IMR-90 (cell line): ENCODE measurements around the gene CCN5. TPM values are rescaled to one million over a fixed set of nuclear protein-coding genes. Genes with fewer than 3 reads are reported as not detected.

Experiments
- ATAC-seq: fragments of 200-7000 bp; cut with Tn5 transposase; 2 replicates; pipeline ENCODE4 v1.9.1; 2020; ENCODE audit warnings: low read depth, mild to moderate bottlenecking, moderate library complexity
- BruUV-seq: library from RNA; stranded (reverse); fragments of 400-500 nt; replicated peaks from 2 replicates; lab custom pipeline; 2021; lab: Mats Ljungman, UMichigan
- CTCF ChIA-PET: fragments of 300-600 bp; formaldehyde crosslinking; extraction: SDS; loops from one replicate; lab custom pipeline; 2021; ENCODE audit warnings: antibody characterized with exemption; lab: Yijun Ruan, JAX
- POLR2A ChIA-PET: fragments of 300-600 bp; sonication (Branson Sonifier 250); formaldehyde crosslinking; loops from one replicate; lab custom pipeline; 2022; ENCODE audit warnings: antibody characterized with exemption; ENCODE audit not compliant: unreplicated experiment; lab: Charles Lee
- DNase-seq: peaks from one replicate; pipeline ENCODE4 v3.0.0; 2013
- H2AFZ ChIP-seq: replicated peaks from 2 replicates; pipeline ENCODE3; 2013; ENCODE audit warnings: low read length, mild to moderate bottlenecking; ENCODE audit not compliant: poor library complexity
- H2AK5ac ChIP-seq: 2 replicates; pipeline ENCODE4 v1.6.1; 2013; ENCODE audit warnings: low read depth, low read length, inconsistent platforms
- H2AK9ac ChIP-seq: replicated peaks from 2 replicates; pipeline ENCODE3; 2013; ENCODE audit warnings: mild to moderate bottlenecking, low read depth, low read length, moderate library complexity; ENCODE audit not compliant: poor library complexity
- H2BK120ac ChIP-seq: 2 replicates; pipeline ENCODE4 v1.6.1; 2013; ENCODE audit warnings: low read depth, low read length, inconsistent platforms
- H2BK15ac ChIP-seq: 3 replicates; pipeline ENCODE4 v1.6.1; 2013; ENCODE audit warnings: low read depth, low read length, inconsistent platforms
- H2BK20ac ChIP-seq: 2 replicates; pipeline ENCODE4 v1.6.1; 2013; ENCODE audit warnings: low read depth, mild to moderate bottlenecking, inconsistent platforms, low read length, moderate library complexity
- H2BK5ac ChIP-seq: 2 replicates; pipeline ENCODE4 v1.6.1; 2013; ENCODE audit warnings: mild to moderate bottlenecking, low read depth, low read length, inconsistent platforms; ENCODE audit not compliant: poor library complexity, severe bottlenecking
- H3K14ac ChIP-seq: replicated peaks from 2 replicates; pipeline ENCODE4 v1.6.1; 2013; ENCODE audit warnings: low read depth, low read length, inconsistent platforms
- H3K18ac ChIP-seq: 2 replicates; pipeline ENCODE4 v1.6.1; 2013; ENCODE audit warnings: low read depth, low read length, control low read depth
- H3K23ac ChIP-seq: 2 replicates; pipeline ENCODE4 v1.6.1; 2013; ENCODE audit warnings: low read depth, low read length, inconsistent platforms
- H3K27ac ChIP-seq: 2 replicates; pipeline ENCODE4 v1.5.1; 2013; ENCODE audit warnings: mild to moderate bottlenecking, control low read depth, low read length; ENCODE audit not compliant: insufficient read depth
- H3K27me3 ChIP-seq: 2 replicates; pipeline ENCODE4 v1.6.1; 2013; ENCODE audit warnings: low read length; ENCODE audit not compliant: control insufficient read depth, insufficient read depth
- H3K36me3 ChIP-seq: 2 replicates; pipeline ENCODE4 v1.6.1; 2013; ENCODE audit warnings: low read length, mixed read lengths; ENCODE audit not compliant: control insufficient read depth, insufficient read depth
- H3K4ac ChIP-seq: 2 replicates; pipeline ENCODE4 v1.6.1; 2013; ENCODE audit warnings: low read depth, low read length, inconsistent platforms
- H3K4me1 ChIP-seq: 2 replicates; pipeline ENCODE4 v1.6.1; 2013; ENCODE audit warnings: low read length, mixed read lengths; ENCODE audit not compliant: control insufficient read depth, insufficient read depth
- H3K4me2 ChIP-seq: 2 replicates; pipeline ENCODE4 v1.6.1; 2013; ENCODE audit warnings: low read depth, mild to moderate bottlenecking, control low read depth, low read length, moderate library complexity
- H3K4me3 ChIP-seq: 2 replicates; pipeline ENCODE4 v1.5.1; 2013; ENCODE audit warnings: low read depth, mild to moderate bottlenecking, control low read depth, low read length, moderate library complexity; ENCODE audit not compliant: insufficient read depth
- H3K56ac ChIP-seq: 2 replicates; pipeline ENCODE4 v1.6.1; 2013; ENCODE audit warnings: low read length, inconsistent platforms; ENCODE audit not compliant: insufficient read depth; ENCODE audit errors: extremely low read depth
- H3K79me1 ChIP-seq, 2 experiments: 2 replicates each; pipeline ENCODE4 v1.6.1; 2013; ENCODE audit warnings: low read length in 2 of 2, inconsistent platforms in 1 of 2, low read depth in 1 of 2
- H3K9ac ChIP-seq: 2 replicates; pipeline ENCODE4 v1.6.1; 2013; ENCODE audit warnings: low read depth, low read length, control low read depth
- H3K9me1 ChIP-seq: 2 replicates; pipeline ENCODE4 v1.6.1; 2013; ENCODE audit warnings: low read length, inconsistent platforms; ENCODE audit not compliant: insufficient read depth
- H3K9me3 ChIP-seq: 2 replicates; pipeline ENCODE4 v1.6.1; 2013; ENCODE audit warnings: low read length; ENCODE audit not compliant: control insufficient read depth, insufficient read depth
- H4K20me1 ChIP-seq: 2 replicates; pipeline ENCODE4 v1.6.1; 2013; ENCODE audit warnings: low read length, inconsistent platforms; ENCODE audit not compliant: insufficient read depth
- H4K5ac ChIP-seq: 2 replicates; pipeline ENCODE4 v1.6.1; 2013; ENCODE audit warnings: mild to moderate bottlenecking, low read depth, low read length, control low read depth
- H4K8ac ChIP-seq, 2 experiments: 2 replicates each; pipeline ENCODE4 v1.6.1; 2013; ENCODE audit warnings: low read depth in 2 of 2, low read length in 2 of 2, control low read depth in 1 of 2, inconsistent platforms in 1 of 2
- H4K91ac ChIP-seq: 2 replicates; pipeline ENCODE4 v1.6.1; 2013; ENCODE audit warnings: low read depth, low read length, inconsistent platforms; ENCODE audit not compliant: insufficient read depth
- BHLHE40 ChIP-seq: fragments of 150-350 bp; IDR thresholded peaks from 2 replicates; pipeline ENCODE4 v1.6.1; 2016; ENCODE audit warnings: mild to moderate bottlenecking, low read depth, low read length
- CEBPB ChIP-seq: IDR thresholded peaks from 2 replicates; pipeline ENCODE4 v1.6.1; 2012; ENCODE audit warnings: low read depth, low read length, improper control_type of control experiment
- CHD1 ChIP-seq: IDR thresholded peaks from 2 replicates; pipeline ENCODE4 v1.6.1; 2012; ENCODE audit warnings: low read depth, low read length, improper control_type of control experiment
- FOS ChIP-seq: fragments of 150-350 bp; IDR thresholded peaks from 2 replicates; pipeline ENCODE4 v1.6.1; 2016; ENCODE audit warnings: low read depth, low read length
- MAFK ChIP-seq: IDR thresholded peaks from 2 replicates; pipeline ENCODE4 v1.6.1; 2012; ENCODE audit warnings: low read depth, low read length, improper control_type of control experiment
- MAZ ChIP-seq: IDR thresholded peaks from 2 replicates; pipeline ENCODE4 v1.6.1; 2012; ENCODE audit warnings: low read depth, mild to moderate bottlenecking, low read length, improper control_type of control experiment, moderate library complexity, borderline replicate concordance
- MXI1 ChIP-seq: IDR thresholded peaks from 2 replicates; pipeline ENCODE4 v1.6.1; 2012; ENCODE audit warnings: low read depth, mild to moderate bottlenecking, low read length, moderate library complexity, borderline replicate concordance
- NFE2L2 ChIP-seq: fragments of 150-350 bp; IDR thresholded peaks from 2 replicates; pipeline ENCODE4 v1.6.1; 2016; ENCODE audit warnings: low read depth, mild to moderate bottlenecking, low read length
- POLR2A ChIP-seq: IDR thresholded peaks from 2 replicates; pipeline ENCODE4 v1.6.1; 2012; ENCODE audit warnings: mild to moderate bottlenecking, low read depth, low read length
- RCOR1 ChIP-seq: IDR thresholded peaks from 2 replicates; pipeline ENCODE4 v1.6.1; 2012; ENCODE audit warnings: mild to moderate bottlenecking, low read length, improper control_type of control experiment; ENCODE audit not compliant: insufficient replicate concordance
- RFX5 ChIP-seq: IDR thresholded peaks from 2 replicates; pipeline ENCODE4 v1.8.0; 2012; ENCODE audit warnings: low read depth, mild to moderate bottlenecking, low read length, moderate library complexity
- SMC3 ChIP-seq: fragments of 150-350 bp; IDR thresholded peaks from 2 replicates; pipeline ENCODE4 v1.6.1; 2016; ENCODE audit warnings: low read depth, mild to moderate bottlenecking, antibody characterized with exemption, low read length, moderate library complexity
- WGBS, 2 experiments: methylation state at CpG; one replicate each; pipeline versions ENCODE4 v1.1.5 to v1.1.7; 2013; ENCODE audit warnings: missing lambda C conversion rate in 2 of 2; ENCODE audit not compliant: insufficient read length in 1 of 2; ENCODE audit errors: extremely low coverage in 2 of 2; 5-methylcytosine and 5-hydroxymethylcytosine counted together
- dilution Hi-C: fragments of 300-500 bp; cut with HindIII; formaldehyde crosslinking; loops from one replicate; pipeline ENCODE4 v1.14.3; 2018; ENCODE audit warnings: low sequenced_read_pairs; ENCODE audit not compliant: unreplicated experiment
- in situ Hi-C: fragments of 300-500 bp; cut with MboI; formaldehyde crosslinking; loops from 3 replicates; pipeline ENCODE4 v1.14.3; 2019; ENCODE audit warnings: low sequenced_read_pairs, inconsistent platforms, mixed read lengths
- intact Hi-C: fragments of 100-400 bp; cut with micrococcal nuclease; formaldehyde crosslinking; loops from 2 replicates; pipeline ENCODE4 v1.10.0; 2022
- polyA plus RNA-seq, 3 experiments: library from polyadenylated mRNA; depleted of rRNA; stranded (reverse); fragments of >200 nt; gene quantifications; 2 replicates each; pipeline ENCODE4 v1.2.3, GENCODE V29; 2012; ENCODE audit warnings: low replicate concordance in 1 of 3
- total RNA-seq: library from RNA; depleted of rRNA; stranded (reverse); fragments of >200 nt; gene quantifications from 2 replicates; pipeline ENCODE4 v1.2.3, GENCODE V29; 2012
- TF ChIP-seq, protein P1 (sequence below): fragments of 150-350 bp; IDR thresholded peaks from 2 replicates; pipeline ENCODE4 v1.6.1; 2016; ENCODE audit warnings: low read depth, mild to moderate bottlenecking, low read length, moderate library complexity, borderline replicate concordance
- TF ChIP-seq, protein P2 (sequence below): conservative IDR thresholded peaks from 2 replicates; pipeline ENCODE4 v1.5.1; 2012; ENCODE audit warnings: mild to moderate bottlenecking, low read depth, low read length, improper control_type of control experiment
- TF ChIP-seq, protein P3 (sequence below): fragments of 150-350 bp; IDR thresholded peaks from 2 replicates; pipeline ENCODE4 v1.6.1; 2017; ENCODE audit warnings: mild to moderate bottlenecking, antibody characterized with exemption, low read length, low read depth

Gene CCN5
- total and polyA plus RNA-seq, 2 of the 4 experiments (the other 2 are of a cell fraction) = not detected

DNA sequence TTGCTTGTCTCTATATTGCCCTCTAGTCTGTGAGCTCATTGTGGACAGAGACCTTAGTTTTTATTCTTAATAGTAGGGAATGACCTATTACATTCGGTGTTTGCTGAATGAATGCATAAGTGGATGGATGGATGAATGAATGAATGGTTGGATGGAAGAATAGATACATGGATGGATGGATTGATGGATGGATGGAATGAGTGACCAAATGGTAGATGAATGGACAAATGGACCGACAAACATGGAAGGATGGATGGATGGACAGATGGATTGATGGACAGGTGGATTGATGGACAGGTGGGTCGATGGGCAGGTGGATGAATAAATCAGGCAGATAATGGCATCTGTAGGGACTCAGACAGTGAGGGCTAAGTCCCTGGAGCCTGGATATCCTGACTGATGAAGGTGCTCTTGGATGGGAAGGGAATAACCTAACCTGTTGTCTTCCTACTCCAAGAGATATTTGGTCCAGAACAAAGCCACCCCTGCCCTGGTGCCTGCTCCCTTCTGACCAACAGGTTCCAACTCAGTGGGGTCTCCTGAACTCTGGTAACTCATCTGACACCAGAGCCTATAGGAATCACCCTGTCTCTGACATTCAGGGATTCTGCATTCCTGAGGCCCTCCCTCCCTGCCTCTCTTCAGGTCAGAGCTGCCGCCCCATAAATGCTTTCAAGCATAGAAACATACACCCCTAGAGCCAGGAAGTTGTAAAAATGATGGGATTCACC, 9.6 kb upstream of the CCN5 start:
- Histone ChIP-seq H4K91ac (no peak overlapping the region), H3K79me1 (no peaks in the 10 kb centered on the region), H2AK9ac (no peak overlapping the region), H4K20me1 (no peaks in the 10 kb centered on the region), H3K18ac (no peak overlapping the region), H3K36me3 (no peaks in the 10 kb centered on the region), H3K9me3 (no peaks in the 10 kb centered on the region), H3K9ac (no peak overlapping the region), H2AK5ac (peak overlapping the region; percentile 72; the same call in 1 of the 2 replicates), H2AFZ (no peak overlapping the region), H2BK20ac (no peak overlapping the region), H3K23ac (no peak overlapping the region), H3K4ac (no peak overlapping the region), H3K27ac (no peak overlapping the region), H3K4me2 (no peak overlapping the region), H3K27me3 (peaks cover 7% of the 10 kb centered on the region; the same call in 1 of the 2 replicates), H3K14ac (no peak overlapping the region), H2BK120ac (no peak overlapping the region), H3K9me1 (peaks cover 8% of the 10 kb centered on the region; the same call in 1 of the 2 replicates), H2BK5ac (no peak overlapping the region), H3K4me3 (no peak overlapping the region), H4K8ac (no peak overlapping the region), H4K5ac (no peak overlapping the region), H2BK15ac (no peak overlapping the region; the same call in 2 of the 3 replicates), H3K4me1 (peaks cover 39% of the 10 kb centered on the region), H3K56ac (no peak overlapping the region)
- intact Hi-C loops = no loop called here
- TF ChIP-seq SMC3 (no peak), NFE2L2 (no peak), FOS (no peak), BHLHE40 (no peak), POLR2A (no peak), RCOR1 (no peak), MXI1 (no peak), CEBPB (no peak), MAZ (no peak), CHD1 (no peak), RFX5 (no peak), MAFK (no peak)
- TF ChIP-seq, protein P1, sequence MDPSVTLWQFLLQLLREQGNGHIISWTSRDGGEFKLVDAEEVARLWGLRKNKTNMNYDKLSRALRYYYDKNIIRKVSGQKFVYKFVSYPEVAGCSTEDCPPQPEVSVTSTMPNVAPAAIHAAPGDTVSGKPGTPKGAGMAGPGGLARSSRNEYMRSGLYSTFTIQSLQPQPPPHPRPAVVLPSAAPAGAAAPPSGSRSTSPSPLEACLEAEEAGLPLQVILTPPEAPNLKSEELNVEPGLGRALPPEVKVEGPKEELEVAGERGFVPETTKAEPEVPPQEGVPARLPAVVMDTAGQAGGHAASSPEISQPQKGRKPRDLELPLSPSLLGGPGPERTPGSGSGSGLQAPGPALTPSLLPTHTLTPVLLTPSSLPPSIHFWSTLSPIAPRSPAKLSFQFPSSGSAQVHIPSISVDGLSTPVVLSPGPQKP = no peak
- TF ChIP-seq, protein P2, sequence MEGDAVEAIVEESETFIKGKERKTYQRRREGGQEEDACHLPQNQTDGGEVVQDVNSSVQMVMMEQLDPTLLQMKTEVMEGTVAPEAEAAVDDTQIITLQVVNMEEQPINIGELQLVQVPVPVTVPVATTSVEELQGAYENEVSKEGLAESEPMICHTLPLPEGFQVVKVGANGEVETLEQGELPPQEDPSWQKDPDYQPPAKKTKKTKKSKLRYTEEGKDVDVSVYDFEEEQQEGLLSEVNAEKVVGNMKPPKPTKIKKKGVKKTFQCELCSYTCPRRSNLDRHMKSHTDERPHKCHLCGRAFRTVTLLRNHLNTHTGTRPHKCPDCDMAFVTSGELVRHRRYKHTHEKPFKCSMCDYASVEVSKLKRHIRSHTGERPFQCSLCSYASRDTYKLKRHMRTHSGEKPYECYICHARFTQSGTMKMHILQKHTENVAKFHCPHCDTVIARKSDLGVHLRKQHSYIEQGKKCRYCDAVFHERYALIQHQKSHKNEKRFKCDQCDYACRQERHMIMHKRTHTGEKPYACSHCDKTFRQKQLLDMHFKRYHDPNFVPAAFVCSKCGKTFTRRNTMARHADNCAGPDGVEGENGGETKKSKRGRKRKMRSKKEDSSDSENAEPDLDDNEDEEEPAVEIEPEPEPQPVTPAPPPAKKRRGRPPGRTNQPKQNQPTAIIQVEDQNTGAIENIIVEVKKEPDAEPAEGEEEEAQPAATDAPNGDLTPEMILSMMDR = no peak
- TF ChIP-seq, protein P3, sequence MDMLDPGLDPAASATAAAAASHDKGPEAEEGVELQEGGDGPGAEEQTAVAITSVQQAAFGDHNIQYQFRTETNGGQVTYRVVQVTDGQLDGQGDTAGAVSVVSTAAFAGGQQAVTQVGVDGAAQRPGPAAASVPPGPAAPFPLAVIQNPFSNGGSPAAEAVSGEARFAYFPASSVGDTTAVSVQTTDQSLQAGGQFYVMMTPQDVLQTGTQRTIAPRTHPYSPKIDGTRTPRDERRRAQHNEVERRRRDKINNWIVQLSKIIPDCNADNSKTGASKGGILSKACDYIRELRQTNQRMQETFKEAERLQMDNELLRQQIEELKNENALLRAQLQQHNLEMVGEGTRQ = no peak
- no peak for DNase-seq
- WGBS, 2 experiments = 100% methylated on average over 1 of the region's 4 CpGs; no CpG with 5 or more reads in 1 of the 2 experiments
- in situ Hi-C loops = no loop called here
- ChIA-PET CTCF (interaction anchor here (0.6 to 1.6 kb wide), 3 partner anchors 12 to 395 kb away, joined by 3 to 5 read pairs (median 3); no protein-coding TSS in a partner anchor), POLR2A (no interaction called here)
- dilution Hi-C loops = no loop called here
- no peak for ATAC-seq
- BruUV-seq = no TSS peak
